Superior temporal gyrus (tissue), 1 donor: Measurements from ENCODE around the gene NES.
"Not testable (repeated sequence)": the region's sequence is repeated elsewhere in the genome, so short reads cannot be mapped to it uniquely, and the experiment has no call there.

ENCODE experiments used
- DNase-seq: peaks from one replicate; pipeline ENCODE4 v3.0.0-alpha.2; 2016; ENCODE audit errors: extremely low spot score

NES gene

GRCh38 chr1:156646738-156647211 is 30.4 kb downstream of the NES start:
- DNase-seq, result no peak

DNA sequence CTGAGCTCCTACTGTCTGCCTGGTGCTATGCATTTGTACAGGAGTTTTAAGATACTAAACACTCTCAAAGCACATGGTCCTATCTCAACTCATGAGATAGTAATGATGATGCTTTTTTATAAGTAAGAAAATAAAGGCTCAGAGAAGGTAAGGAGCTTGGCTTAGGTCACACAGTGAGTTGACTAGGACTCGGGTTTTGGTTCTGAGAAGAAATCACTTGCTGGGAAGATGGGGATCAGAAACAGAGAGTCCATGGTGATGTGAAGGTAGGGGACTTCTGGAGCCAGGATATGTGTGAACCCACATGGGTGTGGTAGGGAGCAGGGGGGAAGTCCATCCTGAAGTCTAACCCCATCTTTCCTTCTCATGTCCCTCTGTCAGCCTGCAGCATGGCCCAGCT is 31.5 kb downstream of the NES start:
- DNase-seq, result no peak

DNA sequence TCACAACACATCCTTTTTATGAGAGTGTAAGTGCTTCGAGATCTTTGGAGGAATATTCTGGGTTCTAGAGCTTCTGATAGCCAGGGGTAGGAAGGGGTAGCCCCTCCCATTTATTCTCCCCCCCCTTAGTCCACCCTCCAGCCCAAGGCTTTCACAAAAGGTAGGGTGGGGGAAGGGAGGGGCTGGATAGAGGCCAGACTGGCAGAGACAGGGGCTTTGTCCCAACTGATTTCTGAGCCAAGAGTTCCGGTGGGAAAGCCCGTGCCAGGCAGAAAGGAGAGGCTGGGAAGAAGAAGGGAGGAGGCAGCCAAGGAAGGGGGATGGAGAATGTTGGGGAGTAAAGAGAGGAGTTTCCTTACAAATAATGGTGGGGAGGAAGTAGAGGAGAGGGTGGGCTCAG is 32.2 kb downstream of the NES start:
- no peak for DNase-seq

- no peak for DNase-seq
These were observed 32.6 kb downstream of the NES start for GRCh38 chr1:156644640-156645039.

DNA sequence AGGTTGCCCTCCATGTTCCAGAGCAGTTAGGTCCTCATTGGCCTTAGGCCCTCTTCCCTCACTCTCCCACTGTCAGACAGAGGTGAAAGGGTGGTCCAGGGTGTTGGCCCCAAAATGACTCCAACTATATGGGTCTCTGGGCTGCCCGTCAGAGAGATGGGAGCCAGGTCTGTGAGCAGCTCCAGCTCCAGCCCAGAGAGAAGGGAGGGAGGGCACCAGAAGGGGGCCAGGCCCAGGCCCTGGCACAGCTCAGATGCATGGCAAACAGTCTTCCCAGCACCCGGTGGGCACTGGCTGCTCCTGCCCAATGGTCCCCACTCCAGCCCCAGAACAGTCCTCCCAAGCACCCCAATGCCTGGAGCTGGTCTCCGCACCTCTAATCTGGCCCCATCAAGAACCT is 33.1 kb downstream of the NES start:
- no peak for DNase-seq

DNA sequence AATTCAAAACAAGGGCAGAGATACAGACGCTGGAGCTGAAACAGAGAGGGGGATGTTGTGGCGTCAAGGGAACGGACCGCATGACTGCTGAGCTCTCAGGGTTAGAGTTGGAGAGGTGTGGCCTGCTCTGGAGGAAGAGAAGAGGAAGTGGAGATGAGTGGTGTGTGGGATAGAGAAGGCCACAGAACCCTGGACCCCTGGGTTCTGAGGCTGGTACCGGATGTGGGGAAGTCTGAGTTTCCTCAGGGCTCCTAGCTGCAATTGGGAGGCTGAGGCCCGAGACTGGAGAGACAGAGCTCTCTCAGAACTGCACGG is 33.5 kb downstream of the NES start:
- DNase-seq, result no peak

DNA sequence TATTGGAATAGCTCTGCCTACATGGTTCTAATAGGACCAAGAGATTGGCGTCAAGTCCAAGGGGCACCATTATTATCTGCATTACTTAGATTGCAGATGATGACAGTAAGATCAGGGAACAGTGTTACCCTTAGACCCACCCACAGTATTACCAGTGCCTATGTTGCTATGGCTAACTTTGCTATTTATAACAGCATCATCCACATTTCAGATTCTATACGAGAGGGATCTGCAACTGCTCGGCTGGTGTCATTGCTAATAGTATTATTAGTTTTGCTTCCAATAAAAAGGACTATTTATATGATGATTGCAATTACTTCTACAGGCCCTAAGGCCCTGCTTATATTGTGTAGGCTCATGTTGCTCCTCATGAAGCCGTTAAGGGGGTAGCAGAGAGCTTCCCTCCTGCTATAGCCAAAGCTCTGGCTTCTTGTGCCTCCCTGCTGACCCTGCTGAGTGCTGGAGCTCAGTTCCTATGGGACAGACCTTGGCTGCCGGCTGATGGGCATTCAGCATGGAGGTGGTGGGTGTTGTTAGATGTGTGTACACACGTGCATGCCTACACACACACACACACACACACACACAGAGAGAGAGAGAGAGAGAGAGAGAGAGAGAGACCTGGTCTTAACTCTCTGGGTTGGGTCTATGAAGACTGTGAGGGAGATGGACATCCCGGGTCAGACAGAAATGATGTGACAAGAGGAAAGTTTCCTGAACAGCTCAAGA is 34.0 kb downstream of the NES start:
- DNase-seq, result no peak

DNA sequence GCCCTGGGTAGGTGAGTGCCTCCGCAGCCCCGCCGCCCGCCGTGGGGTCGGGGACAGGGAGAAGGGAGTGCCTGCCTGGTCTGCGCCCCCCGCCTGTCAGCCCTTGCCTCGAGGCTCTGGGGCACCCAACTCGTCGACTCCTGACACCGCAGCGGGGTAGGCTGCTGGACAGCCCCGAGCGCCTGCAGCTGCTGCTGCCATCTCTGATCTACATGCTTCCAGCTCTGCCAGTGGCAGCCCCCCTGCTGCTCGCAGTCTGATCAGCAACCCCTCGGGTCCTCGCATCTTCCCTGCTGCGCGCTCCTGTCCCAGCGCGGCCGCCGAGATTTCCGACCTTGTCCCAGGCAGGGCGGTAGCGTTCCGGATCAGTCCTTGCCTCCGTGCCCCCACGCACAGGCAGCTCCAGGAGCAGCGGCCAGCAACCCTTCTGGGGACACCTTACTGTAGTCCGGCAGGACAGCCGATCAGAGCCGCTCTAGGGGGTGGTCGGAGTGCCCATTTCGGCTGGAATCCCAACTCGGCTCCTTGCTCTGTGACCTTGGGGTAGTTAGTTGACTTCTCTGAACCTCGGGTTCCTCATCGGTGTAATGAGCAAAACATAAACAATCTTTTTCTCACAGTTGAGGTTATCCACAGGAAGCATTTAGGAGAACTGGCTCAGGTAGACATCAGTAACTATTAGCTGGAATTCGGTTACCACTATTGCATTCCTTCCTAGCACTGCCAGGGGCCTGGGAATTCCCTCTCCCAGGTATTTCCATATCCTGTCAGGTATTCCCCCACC is 34.8 kb downstream of the NES start:
- no peak for DNase-seq

GRCh38 chr1:156641761-156642264 is 35.4 kb downstream of the NES start, which contains the start of gene BCAN:
Gene BCAN (plus strand): TSS chr1:156642117. CDS start chr1:156646055, 3,938 bp downstream.
- peak; percentile 76 for DNase-seq

- DNase-seq, result no peak
These were observed 36.1 kb downstream of the NES start for GRCh38 chr1:156640842-156641706.

- DNase-seq, result no peak
These were observed 37.6 kb downstream of the NES start for GRCh38 chr1:156639601-156640101.

DNA sequence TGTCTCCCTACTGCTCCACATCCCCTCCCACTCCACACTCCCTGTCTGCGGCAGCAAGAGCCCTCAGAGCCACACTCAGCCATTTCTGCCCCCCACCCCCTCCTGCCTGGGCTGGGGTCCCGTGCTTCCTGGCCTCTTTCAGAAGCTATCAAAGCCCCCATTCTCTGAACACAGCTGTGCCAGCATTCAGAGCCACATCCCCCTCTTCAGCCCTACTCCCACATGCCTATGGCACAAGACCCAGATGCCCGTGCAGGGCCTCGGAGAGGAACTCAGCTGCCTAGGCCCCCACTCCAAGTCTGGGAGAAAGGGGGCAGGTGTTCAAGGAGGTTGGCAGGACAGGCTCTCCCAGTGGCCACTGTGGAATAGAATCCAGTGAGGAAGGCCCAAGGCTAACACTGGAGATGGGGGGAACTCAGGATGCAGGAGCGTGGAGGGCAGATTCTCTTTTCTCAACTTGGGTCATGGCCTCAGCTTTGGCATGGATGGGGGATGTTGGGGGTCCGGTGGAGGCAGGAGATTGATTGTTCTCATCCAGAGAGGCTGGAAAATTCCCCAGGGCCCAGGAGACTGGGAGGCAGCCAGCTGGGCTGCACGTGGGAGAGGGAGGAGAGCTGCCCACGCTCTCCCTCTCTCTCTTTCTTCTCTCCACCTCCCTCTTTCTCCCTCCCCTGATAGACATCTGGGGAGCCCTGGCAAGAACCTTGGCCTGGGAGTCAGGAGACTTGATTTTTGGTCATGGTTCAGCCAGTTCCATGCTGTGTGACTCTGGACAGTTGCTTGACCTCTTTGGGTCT is 38.8 kb downstream of the NES start:
- DNase-seq, result peak; percentile 67

GRCh38 chr1:156632355-156632754 is 44.9 kb downstream of the NES start:
- DNase-seq, result no peak

GRCh38 chr1:156631152-156631551 is 46.1 kb downstream of the NES start:
- DNase-seq, result not testable (repeated sequence)

GRCh38 chr1:156629823-156630449 is 47.3 kb downstream of the NES start:
- DNase-seq, result no peak

GRCh38 chr1:156627313-156627880 is 49.8 kb downstream of the NES start:
- DNase-seq, result peak; percentile 82

- DNase-seq, result no peak
These were observed 51.1 kb downstream of the NES start for GRCh38 chr1:156626079-156626438.

DNA sequence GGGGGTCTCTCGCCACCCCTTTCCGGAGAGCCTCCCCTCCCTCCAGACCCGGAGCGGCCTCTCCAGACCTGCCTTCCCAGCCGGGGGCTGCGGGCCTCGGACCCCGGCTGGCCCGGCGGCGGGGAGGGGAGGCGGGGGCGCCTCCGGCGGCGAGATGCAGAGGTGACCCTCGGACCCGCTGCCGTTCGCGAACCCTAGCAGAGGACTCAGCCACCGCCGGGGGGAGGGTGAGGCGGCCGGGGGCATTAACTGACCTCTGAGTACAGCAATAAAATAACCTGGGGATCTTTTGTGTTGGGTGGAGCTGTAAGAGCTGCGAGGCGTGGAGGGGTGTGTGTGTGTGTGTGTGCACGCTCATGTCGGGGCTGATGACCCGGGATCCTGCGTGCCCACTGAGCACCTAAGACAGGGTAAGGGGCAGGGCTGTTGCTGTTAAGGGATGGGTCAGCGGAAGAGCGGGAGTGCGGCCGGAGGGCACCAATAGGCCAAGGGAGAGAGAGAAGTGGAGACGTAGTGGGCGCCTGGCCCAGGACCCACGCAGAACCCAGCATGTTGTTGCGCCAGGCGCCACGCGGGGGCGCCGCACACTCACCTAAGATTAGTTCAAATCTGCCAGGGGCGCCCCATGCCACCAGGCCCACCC is 51.6 kb downstream of the NES start:
- DNase-seq, result peak; percentile 86

- no peak for DNase-seq
These were observed 52.3 kb downstream of the NES start for GRCh38 chr1:156624814-156625435.
